HG03442 (cell line): Measurements from ENCODE around the gene IFT172.

Source experiments
- ATAC-seq: cut with Tn5 transposase; IDR thresholded peaks from one replicate; pipeline ENCODE4 v1.9.1; 2021; ENCODE audit warnings: mild to moderate bottlenecking, moderate library complexity; ENCODE audit not compliant: unreplicated experiment

The IFT172 gene

DNA sequence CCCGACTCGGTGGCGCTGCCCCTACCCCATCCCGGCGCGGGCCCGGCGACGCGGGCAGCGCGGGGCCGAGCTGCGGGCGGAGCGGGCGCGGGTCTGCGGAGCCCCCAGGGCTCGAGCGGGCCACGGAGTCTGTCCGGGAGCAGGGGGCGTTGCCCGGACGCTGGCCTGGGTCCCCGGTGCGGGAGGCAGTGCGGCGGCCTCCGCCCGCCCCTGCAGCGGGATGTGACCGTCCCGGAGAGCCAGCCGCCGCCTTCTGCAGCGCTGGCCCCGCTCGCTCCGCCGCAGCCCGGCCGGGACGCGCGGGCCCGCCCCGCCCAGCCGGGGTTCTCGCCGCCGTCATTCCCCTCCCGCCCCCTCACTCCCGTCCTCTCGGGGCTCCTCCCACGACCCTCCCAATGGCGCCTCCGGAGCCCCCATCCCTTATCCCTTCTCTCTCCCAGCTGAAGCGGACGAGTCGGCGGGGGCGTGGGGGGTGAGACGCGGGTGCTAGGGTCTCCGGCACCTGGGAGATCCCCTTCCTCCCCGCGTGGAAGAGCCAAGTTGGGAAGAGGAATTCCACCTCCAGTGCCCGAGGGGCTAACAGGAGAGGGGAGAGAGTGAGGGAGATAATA, 5.5 kb upstream of the IFT172 start, which contains the start of gene FNDC4:
FNDC4 (minus strand) TSS at position 257 of the 611 bp plus-strand sequence. CDS start 521 bp downstream, outside the sequence.
- ATAC-seq = no peak

DNA sequence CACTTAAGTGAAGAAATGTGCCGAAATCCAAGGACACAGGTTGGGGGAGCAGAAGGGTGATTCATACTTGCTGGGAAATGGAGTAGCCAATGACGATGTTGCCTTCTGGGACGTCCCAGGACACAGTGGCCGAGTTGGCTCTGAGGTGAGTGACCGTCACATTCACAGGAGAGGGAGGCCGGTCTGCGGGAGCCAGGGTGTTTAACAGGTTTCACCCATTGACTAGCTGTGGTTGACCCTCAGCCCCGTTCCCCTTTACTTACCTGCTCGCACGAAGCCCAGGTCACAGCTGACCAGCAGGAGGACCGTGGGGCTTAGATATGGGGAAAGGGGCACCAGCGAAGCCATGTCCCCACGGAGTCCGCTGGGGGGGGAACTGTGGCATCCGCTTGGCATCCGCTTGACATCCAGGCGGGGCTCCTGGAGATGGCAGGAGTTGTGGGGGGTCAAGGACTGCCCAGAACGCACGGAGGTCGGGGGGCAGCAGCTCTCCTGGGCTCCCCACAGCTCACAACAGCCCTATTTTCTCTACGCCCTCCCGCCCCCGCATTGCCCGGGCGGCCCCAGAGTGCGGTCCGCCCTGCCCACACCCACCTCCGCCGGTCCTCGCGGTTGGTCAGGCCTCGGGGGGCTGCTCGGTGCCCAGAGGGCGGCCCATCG, 4.9 kb upstream of the IFT172 start:
- no peak for ATAC-seq

DNA sequence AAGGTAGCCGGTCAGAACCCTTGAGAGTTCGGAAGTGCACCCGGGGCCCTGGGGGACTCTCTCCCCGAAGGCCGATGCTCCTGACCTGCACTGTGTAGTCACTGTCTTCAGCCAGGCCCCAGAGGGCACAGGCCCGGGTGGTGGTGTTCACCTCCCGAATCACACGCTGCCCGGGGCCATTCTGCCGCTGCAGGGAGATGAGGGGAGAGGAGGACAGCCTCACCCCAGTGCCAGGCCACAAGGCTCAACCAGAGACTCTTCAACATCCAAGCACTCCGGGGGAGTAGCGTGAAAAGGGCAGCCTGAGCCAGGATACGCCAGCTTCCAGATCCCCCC, 4.4 kb upstream of the IFT172 start:
- ATAC-seq = no peak

DNA sequence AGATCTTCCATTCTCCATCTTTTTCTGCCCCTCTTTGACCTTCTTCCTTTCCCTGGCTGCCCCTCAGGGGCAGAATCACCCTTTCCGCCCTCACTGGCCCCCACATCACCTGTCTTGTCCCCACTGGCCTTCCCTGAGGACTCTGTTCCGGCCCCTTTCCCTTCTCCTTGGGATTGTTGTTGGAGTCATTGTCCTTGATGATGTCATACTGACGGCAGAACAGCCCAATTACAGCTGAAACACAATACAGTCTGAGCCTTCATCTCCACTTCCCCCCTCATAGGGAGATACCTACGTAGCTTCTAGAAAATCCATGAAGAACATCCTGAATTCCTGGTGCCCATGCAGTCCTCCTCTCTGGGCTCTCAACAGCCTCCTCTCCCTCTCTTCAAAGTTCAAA, 3.0 kb upstream of the IFT172 start:
- ATAC-seq = no peak

DNA sequence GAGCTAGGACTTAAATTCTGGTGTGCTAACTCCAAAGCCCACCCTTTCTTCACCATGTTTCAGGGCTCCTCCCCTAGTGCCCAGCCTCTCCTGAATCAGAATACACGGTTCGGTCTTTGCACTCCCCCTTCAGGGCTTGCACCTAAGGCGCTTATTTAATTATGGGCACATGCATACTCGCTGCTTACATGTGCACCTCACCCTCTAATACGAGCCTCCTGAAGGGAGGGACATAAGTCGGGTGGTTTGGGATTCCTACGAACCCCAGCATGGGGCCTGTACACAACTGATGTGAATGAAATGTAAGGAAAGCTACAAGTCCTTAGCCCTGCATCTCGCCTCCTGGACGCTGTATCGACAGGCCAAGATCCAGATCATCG, 435 bp downstream of the IFT172 start:
- ATAC-seq = no peak

DNA sequence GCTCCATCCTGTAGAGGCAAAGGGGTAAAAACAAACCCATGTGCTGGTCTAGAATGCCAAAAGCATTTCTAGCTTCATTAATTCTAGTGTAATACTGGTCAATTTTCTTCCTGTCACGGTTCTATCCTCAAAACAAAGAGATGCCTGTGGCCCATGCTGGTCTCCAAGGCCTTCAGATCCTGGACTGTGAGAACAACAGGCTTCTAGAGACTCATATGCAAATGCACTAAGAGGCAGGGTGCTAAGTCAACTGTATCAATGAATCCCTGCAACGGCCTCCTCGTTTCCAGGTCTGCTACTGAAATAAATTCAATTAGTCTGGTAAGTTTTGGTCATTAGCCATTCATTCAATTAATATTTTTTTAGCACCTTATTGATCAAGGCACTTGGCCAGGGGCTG, 4.0 kb downstream of the IFT172 start:
- ATAC-seq = no peak

DNA sequence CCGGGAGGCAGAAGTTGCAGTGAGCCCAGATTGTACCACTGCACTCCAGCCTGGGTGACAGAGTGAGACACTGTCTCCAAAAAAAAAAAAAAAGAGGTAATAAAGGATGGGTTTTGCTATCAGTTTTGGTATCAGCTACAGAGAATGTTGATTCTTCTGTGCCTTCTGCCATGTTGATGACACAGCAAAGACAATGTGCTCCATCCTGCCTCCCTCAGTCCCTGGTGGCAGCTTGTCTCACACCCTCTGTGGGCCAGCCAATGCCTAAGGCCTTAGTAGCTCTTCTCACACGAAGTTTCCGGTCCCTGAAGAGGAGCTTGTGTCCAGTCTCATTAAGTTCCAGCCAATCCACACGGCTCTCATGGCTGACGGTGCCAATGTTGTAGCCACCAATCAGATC, 17.6 kb downstream of the IFT172 start:
- ATAC-seq = no peak

DNA sequence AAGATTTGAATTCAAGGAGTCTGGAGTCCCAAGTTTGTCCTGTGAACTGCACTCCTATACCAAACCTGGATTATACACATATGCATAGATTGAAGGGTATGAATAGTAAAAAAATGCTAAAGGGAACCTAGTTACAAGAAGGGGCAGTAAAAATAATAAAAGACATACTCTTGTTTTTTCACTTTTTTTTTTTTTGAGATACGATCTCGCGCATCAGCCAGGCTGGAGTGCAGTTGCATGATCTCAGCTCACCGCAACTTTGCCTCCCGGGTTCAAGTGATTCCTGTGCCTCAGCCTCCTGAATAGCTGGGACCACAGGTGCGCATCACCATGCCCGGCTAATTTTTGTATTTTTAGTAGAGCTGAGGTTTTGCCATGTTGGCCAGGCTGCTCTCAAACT, 25.1 kb downstream of the IFT172 start:
- no peak for ATAC-seq

DNA sequence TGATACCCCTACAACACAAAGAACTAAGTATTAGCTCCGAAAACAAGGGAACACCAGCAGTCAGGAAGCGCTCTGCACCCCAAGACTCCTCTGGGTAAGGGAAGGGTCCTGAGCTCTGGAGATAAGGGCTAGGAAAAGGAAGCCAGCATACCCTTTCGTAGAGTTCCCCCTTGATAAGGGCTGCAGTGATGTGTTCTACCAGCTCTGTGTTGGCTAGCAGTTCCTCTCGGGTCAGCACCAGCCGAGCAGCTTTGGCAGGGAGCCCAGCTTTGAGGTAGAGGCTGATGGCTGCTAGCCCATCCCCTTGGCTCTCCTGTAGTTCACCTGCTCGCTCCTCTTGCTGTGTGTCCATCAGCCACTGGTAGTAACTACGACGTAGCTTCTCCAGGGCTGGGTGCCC, 28.4 kb downstream of the IFT172 start:
- ATAC-seq = no peak

DNA sequence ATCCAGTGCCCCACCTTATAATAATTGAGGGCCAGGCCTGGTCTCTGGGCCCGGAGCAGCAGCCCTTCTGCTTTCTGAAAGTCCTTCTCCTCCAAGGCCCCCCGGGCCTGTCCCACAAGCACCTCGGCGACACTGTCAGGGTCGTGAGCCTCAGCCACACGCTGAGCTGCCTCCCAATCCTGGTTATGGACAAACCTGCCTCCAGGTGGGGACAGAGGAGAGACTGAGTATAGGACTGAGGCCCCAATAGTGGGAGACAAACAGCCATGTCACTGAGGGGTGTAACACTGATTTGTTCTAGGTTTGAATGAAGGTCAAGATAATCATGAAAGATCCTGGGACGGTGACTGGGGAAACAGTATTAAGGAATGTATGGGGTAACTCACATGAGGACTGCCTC, 35.6 kb downstream of the IFT172 start:
- ATAC-seq = no peak

DNA sequence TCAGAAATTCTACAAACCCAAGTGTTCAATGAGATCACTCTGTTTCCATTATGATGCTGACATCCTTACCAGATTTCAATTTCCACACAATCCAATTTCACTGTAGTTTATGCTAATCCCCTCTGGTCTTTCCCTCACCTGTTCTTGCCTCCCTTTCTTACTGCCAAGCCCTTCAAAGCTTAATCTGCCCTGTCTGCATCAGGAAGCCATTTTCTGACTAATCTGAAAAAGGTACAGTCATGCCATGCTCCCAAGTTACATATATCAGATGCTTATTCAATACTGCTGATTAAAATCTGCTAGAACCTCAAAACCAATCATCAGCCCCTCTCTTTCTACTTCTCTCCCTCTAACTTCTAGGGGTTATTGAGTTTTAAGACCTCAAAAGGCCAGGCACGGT, 38.4 kb downstream of the IFT172 start:
- no peak for ATAC-seq

DNA sequence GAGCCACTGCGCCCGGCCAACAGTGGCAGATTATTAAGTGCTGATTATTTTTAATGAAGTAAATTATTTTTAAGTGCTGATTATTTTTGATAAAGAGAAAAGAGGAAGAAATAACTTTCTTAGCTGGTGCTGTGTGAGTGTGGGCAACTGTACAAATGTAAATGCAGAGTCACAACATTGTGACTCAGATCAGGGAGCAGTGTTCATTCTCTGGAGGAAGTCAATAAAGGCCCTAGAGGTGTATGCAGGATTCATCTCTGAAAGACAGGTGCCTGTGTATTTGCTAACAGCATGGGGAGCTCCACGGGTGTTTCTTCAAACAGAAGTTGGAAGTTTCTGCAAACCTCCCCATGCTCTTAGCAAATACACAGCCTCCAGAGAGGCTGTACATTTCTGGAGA, 41.2 kb downstream of the IFT172 start:
- ATAC-seq = no peak

DNA sequence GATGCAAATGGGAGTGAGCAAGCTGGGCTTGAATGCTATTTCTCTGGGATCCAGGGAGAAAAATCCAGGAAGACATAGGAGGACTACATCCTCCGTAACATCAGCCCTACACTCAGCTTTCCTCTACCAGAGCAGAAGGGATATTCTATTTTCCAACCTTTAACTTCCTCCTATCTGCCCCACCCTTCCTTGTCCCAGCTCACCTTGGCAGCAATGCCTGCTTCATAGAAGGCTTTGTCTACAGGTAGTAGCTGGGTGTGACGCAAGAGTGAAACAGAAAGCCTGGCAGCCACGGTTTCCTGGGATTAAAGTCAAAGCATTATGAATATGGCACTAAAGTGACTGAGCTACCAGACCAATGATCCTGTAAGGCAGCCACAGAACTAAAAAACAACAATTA, 43.5 kb downstream of the IFT172 start:
- ATAC-seq = no peak

DNA sequence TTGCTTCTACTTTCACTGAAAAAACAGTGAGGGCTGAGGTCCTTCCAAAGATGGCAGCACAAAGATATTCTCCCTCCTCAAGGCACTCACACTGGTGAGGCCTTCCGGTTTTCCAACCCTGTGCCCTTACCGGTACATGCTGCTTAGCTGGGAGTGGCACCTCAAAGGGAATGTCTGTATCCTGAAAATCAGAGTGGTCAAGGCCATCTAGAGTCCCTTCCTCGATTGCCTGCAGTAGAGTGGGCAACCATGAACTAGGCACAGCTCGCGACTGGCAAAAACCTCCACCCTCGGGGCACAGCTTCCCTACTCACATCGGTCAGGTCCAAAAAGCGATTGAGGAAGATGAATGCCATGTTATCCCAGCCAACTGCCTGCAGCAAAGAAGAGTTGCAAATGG, 43.9 kb downstream of the IFT172 start:
- ATAC-seq = no peak

DNA sequence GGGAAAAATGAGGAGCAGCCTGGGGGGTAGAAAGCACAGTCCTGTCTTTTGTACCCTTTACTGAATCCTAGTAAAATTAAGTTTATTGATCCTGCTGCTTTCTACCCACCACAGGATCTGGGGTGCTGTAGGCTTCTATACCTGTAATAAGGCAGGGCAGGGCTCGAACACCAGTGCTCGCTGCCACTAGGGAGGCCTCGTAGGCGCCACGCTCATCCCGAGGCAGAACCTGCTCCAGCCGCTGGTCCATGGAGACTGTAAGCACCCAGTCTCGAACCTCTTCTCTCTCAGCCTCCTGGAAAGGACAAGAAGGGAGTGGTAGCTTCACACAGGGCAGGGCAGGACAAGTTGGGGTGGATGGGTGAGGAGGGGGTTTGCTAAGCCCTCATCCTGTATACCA, 44.4 kb downstream of the IFT172 start:
- ATAC-seq = no peak

DNA sequence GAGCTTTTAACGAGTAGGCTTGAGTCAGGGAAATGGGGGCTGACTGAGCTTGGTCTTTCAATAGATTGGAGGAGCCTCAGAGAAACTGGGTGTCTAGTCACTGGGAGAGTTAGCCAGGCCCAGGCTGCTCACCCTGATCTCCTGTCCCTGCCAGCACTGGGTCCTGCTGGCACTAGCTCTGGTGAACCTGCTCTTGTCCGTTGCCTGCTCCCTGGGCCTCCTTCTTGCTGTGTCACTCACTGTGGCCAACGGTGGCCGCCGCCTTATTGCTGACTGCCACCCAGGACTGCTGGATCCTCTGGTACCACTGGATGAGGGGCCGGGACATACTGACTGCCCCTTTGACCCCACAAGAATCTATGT, 46.6 kb downstream of the IFT172 start:
- ATAC-seq = no peak

DNA sequence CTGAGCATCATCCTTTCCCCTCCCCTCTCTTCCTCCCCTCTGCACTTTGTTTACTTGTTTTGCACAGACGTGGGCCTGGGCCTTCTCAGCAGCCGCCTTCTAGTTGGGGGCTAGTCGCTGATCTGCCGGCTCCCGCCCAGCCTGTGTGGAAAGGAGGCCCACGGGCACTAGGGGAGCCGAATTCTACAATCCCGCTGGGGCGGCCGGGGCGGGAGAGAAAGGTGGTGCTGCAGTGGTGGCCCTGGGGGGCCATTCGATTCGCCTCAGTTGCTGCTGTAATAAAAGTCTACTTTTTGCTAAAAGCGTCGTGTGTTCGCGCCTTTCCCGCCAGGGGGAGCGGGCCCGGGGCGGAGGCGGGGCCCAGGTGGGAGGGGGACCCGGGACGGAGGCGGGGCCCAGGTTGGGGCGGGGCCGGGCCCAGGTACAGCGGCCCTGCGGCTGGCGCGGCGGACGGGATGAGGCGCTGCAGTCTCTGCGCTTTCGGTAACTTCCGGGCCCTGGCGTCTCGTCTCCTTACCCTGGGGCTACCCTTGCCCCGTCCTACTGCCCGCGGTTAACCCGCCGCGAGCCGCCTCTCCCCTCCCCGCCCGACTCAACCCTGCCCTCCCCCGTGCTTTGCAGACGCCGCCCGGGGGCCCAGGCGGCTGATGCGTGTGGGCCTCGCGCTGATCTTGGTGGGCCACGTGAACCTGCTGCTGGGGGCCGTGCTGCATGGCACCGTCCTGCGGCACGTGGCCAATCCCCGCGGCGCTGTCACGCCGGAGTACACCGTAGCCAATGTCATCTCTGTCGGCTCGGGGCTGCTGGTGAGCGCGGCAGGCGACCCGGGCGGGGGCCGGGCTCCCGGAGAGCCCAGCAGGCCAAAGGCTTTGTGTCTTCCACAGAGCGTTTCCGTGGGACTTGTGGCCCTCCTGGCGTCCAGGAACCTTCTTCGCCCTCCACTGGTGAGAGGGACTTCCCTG, 47.3 kb downstream of the IFT172 start, which contains the start of gene KRTCAP3:
KRTCAP3 (plus strand) TSS at position 424 of the 962 bp plus-strand sequence; CDS start at position 456, 32 bp downstream.
- no peak for ATAC-seq

DNA sequence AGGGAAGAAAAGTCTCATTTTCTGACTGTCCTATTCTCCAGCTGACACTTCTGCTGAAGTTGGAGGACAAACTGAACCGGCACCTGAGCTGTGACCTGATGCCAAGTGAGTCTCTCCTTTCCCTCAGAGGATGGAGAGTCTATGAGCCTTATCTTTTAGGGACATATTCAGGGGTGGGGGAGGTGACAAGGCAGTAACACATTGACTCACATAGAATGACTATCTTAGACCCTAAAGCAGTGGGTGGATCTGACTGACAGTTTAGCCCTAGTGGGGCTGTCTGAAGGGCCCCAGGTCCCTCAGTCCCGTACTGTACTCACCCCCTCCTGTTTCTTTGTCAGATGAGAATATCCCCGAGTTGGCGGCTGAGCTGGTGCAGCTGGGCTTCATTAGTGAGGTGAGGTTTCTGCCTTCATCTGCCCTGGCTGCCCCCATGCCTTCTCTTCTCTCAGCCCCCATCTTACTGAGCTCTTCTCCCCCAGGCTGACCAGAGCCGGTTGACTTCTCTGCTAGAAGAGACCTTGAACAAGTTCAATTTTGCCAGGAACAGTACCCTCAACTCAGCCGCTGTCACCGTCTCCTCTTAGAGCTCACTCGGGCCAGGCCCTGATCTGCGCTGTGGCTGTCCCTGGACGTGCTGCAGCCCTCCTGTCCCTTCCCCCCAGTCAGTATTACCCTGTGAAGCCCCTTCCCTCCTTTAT, 48.2 kb downstream of the IFT172 start:
- no peak for ATAC-seq

DNA sequence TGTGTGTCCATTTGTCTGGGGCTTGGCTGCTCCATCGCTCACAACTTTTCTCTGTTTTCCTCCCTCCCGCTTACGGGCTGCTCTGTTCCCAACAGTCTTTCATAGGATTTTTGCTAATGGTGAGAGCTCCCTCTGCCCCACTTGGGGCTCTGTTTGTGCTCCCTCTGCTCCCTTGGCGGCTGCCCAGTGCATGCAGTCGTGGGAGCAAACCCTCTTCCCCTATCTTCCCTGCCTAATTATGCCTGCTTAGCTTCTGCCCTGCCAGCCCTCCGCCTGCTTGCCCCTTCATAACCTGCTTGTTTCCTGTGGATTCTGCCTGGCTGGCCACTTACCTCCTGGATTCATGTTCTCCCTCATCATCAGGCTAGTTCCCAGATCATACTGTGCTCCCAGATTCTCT, 53.9 kb downstream of the IFT172 start:
- ATAC-seq = no peak

DNA sequence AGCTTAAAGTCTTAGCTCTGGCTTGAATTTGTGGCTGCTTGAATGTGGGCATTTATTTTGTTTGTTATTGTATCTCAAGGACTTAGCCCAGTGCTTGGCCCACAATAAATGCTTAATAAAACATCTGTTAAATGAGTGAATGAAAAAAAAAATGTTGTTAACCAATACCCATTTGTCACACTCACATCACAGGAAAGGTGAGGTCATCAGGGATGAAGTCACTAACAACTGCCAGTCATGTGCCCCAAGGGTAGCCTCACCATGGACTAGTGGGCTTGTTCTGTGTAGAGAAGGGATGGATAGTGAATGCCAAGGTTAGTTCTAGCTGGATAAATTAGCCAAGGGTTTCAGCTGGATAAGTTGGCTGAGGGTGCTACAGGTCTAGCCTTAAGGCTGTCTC, 58.1 kb downstream of the IFT172 start:
- no peak for ATAC-seq

DNA sequence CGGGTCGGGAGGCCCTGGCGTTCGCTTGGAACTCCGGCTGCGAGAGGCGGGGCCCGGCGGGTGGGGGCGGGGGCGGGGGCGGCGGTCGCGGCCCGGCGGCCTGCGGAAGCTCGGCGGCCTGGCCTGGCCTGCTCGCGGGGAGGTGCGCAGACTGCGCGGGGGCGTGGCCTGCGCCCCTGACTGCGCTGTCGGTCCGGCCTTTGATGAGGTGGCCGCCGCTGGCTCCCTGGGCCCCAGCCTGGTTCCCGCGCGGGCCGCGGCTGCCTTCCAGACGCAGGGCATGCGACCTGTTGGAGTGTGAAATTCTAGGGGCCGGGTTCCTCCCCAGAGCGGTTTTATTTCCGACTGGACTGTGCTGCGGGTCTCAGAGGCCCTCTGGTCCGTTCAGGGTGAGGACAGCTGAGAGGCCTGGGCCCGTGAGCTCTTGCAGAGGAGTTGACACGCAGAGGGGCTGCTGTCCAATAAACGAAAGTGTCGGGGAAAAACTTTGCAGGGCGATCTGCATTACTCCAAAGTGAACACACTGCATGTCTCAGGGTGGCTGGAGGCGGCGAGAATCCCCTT, 60.5 kb downstream of the IFT172 start:
- ATAC-seq = peak; percentile 61
